Measurements from ENCODE around the gene IREB2.
A peak's percentile ranks its signal among the peaks of the same experiment; 100 is the strongest.

The IREB2 gene

GRCh38 chr15:78506971-78507830 lies 69.2 kb downstream of the IREB2 start, which contains the start of gene HYKK:
TSS of gene HYKK (plus strand) at chr15:78507577. CDS start at chr15:78513089, 5,512 bp downstream.
- TF ChIP-seq REST (IDR thresholded peaks at IDR 0.05; ENCODE audit: insufficient read depth in 1 of 2, low read depth in 2 of 2, low read length in 2 of 2) (no peak), FOXP2 (optimal IDR thresholded peaks at IDR 0.05; ENCODE audit: borderline replicate concordance, extremely low read depth, extremely low read length, insufficient read depth) (peak; percentile 37), SIN3A (IDR thresholded peaks at IDR 0.05; ENCODE audit: borderline replicate concordance, insufficient read depth, low read length) (peak; percentile 62; the same call in 1 of the 2 replicates), POLR2AphosphoS5 (IDR thresholded peaks at IDR 0.05; ENCODE audit: low read depth, low read length) (peak; percentile 62)

- TF ChIP-seq SIN3A (IDR thresholded peaks at IDR 0.05; ENCODE audit: borderline replicate concordance, insufficient read depth, low read length) (no peak), FOXP2 (optimal IDR thresholded peaks at IDR 0.05; ENCODE audit: borderline replicate concordance, extremely low read depth, extremely low read length, insufficient read depth) (no peak), TAF1 (IDR thresholded peaks at IDR 0.05; ENCODE audit: borderline replicate concordance, insufficient read depth, low read length) (no peak)
Observed at GRCh38 chr15:78507831-78508160, 69.8 kb downstream of the IREB2 start.

GRCh38 chr15:78508272-78508671 lies 70.3 kb downstream of the IREB2 start:
- TF ChIP-seq SIN3A (IDR thresholded peaks at IDR 0.05; ENCODE audit: borderline replicate concordance, insufficient read depth, low read length), result no peak

- TF ChIP-seq SIN3A (IDR thresholded peaks at IDR 0.05; ENCODE audit: borderline replicate concordance, insufficient read depth, low read length) (no peak), TAF1 (IDR thresholded peaks at IDR 0.05; ENCODE audit: borderline replicate concordance, insufficient read depth, low read length) (no peak), FOXP2 (optimal IDR thresholded peaks at IDR 0.05; ENCODE audit: borderline replicate concordance, extremely low read depth, extremely low read length, insufficient read depth) (no peak), REST (IDR thresholded peaks at IDR 0.05; ENCODE audit: insufficient read depth in 1 of 2, low read depth in 2 of 2, low read length in 2 of 2) (no peak), POLR2AphosphoS5 (IDR thresholded peaks at IDR 0.05; ENCODE audit: low read depth, low read length) (no peak)
Observed at GRCh38 chr15:78509726-78510312, 71.8 kb downstream of the IREB2 start.

- TF ChIP-seq SIN3A (IDR thresholded peaks at IDR 0.05; ENCODE audit: borderline replicate concordance, insufficient read depth, low read length) (no peak), FOXP2 (optimal IDR thresholded peaks at IDR 0.05; ENCODE audit: borderline replicate concordance, extremely low read depth, extremely low read length, insufficient read depth) (no peak), REST (IDR thresholded peaks at IDR 0.05; ENCODE audit: insufficient read depth in 1 of 2, low read depth in 2 of 2, low read length in 2 of 2) (no peak), TAF1 (IDR thresholded peaks at IDR 0.05; ENCODE audit: borderline replicate concordance, insufficient read depth, low read length) (no peak), POLR2AphosphoS5 (IDR thresholded peaks at IDR 0.05; ENCODE audit: low read depth, low read length) (no peak)
Observed at GRCh38 chr15:78524230-78524629, 86.2 kb downstream of the IREB2 start.

- TF ChIP-seq FOXP2 (optimal IDR thresholded peaks at IDR 0.05; ENCODE audit: borderline replicate concordance, extremely low read depth, extremely low read length, insufficient read depth), result no peak
- no peak for TF ChIP-seq TAF1 (IDR thresholded peaks at IDR 0.05; ENCODE audit: borderline replicate concordance, insufficient read depth, low read length)
- TF ChIP-seq SIN3A (IDR thresholded peaks at IDR 0.05; ENCODE audit: borderline replicate concordance, insufficient read depth, low read length), result no peak
- TF ChIP-seq POLR2AphosphoS5 (IDR thresholded peaks at IDR 0.05; ENCODE audit: low read depth, low read length), result no peak
- no peak for TF ChIP-seq REST (IDR thresholded peaks at IDR 0.05; ENCODE audit: insufficient read depth in 1 of 2, low read depth in 2 of 2, low read length in 2 of 2)
Observed at GRCh38 chr15:78527325-78527724, 89.3 kb downstream of the IREB2 start.
